HG03571 (cell line): ENCODE data around the gene FBXO47.
"Not testable (repeated sequence)": the region's sequence is repeated elsewhere in the genome, so short reads cannot be mapped to it uniquely, and the experiment has no call there.

Experiments used
- ATAC-seq: cut with Tn5 transposase; IDR thresholded peaks from one replicate; pipeline ENCODE4 v1.9.1; 2021; ENCODE audit not compliant: unreplicated experiment

Gene FBXO47

DNA sequence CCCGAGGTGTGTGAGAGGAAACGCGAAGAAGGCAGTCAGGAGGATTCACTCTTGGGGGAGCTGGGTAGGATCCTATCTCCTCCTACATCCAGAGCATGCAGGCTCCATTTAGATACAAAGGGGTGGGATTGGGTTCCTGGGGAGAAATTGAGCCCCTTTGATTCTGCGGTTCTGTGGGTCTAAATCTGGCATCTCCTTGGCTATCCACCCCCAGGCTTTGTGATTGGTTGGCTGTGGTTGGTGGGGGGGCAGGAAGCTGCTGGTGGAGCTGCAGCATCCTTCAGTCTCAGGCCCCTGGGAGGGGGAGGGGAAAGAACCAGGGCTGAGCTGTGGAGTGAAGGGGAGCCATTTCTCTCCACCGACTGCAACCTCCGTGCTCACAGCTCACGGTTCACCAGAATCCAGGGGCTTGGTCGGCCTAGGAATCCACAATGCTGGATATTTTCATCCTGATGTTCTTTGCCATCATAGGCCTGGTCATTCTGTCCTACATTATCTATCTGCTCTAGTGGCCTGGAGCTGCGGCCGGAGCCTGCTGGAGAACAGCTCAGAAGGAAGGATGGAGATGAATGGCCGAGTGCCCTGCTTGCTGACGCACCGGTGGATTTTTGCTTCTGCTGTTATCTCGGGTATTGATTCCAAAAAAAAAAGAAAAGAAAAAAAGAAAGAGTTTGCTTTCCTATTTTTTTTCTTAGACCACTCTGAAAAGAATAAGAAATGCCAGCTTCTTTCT lies 41.8 kb downstream of the FBXO47 start, which contains the start of gene LASP1NB:
Gene LASP1NB, plus strand, starts transcription at position 352 of the 733 bp plus-strand sequence.
- ATAC-seq, result no peak

- no peak for ATAC-seq
Observed at GRCh38 chr17:38922538-38923297, 44.5 kb downstream of the FBXO47 start.

- ATAC-seq, result no peak
Observed at GRCh38 chr17:38921756-38922411, 45.3 kb downstream of the FBXO47 start.

DNA sequence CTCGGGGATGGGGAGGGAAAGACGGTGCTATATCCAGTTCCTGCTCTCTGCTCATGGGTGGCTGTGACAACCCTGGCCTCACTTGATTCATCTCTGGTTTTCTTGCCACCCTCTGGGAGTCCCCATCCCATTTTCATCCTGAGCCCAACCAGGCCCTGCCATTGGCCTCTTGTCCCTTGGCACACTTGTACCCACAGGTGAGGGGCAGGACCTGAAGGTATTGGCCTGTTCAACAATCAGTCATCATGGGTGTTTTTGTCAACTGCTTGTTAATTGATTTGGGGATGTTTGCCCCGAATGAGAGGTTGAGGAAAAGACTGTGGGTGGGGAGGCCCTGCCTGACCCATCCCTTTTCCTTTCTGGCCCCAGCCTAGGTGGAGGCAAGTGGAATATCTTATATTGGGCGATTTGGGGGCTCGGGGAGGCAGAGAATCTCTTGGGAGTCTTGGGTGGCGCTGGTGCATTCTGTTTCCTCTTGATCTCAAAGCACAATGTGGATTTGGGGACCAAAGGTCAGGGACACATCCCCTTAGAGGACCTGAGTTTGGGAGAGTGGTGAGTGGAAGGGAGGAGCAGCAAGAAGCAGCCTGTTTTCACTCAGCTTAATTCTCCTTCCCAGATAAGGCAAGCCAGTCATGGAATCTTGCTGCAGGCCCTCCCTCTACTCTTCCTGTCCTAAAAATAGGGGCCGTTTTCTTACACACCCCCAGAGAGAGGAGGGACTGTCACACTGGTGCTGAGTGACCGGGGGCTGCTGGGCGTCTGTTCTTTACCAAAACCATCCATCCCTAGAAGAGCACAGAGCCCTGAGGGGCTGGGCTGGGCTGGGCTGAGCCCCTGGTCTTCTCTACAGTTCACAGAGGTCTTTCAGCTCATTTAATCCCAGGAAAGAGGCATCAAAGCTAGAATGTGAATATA lies 46.6 kb downstream of the FBXO47 start:
- no peak for ATAC-seq

- no peak for ATAC-seq
Observed at GRCh38 chr17:38919316-38920078, 47.7 kb downstream of the FBXO47 start.

DNA sequence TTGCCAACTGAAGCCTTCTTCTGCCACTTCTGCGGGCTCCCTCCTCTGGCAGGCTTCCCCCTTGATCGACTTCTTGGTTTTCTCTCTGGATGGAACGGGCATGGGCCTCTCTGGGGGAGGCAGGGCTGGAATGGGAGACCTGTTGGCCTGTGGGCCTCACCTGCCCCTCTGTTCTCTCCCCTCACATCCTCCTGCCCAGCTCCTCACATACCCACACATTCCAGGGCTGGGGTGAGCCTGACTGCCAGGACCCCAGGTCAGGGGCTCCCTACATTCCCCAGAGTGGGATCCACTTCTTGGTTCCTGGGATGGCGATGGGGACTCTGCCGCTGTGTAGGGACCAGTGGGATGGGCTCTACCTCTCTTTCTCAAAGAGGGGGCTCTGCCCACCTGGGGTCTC lies 48.3 kb downstream of the FBXO47 start:
- no peak for ATAC-seq

DNA sequence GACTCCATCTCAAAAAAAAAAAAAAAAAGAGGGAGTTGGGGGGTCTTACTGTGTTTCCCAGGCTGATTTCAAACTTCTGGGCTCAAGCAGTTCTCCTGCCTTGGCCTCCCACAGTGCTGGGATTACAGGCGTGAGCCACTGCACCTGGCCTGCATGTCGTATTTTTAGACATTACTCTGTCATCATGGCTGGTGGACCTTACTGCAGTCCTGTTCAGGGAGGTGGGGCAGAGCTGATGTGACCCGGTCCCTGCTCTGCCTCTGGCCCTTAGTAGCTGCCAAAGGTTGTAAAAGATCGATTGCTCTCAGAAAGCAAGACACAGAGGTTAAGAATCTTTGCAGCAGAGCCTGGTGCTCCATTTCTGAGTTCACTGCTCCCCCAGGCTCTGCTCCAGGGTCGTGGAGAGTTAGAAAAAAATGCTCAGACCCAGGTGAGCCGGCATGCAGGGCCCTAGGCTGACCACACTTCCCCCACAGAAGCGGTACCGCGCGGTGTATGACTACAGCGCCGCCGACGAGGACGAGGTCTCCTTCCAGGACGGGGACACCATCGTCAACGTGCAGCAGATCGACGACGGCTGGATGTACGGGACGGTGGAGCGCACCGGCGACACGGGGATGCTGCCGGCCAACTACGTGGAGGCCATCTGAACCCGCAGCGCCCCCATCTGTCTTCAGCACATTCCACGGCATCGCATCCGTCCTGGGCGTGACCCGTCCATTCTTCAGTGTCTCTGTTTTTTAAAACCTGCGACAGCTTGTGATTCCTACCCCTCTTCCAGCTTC lies 48.9 kb downstream of the FBXO47 start:
- no peak for ATAC-seq

DNA sequence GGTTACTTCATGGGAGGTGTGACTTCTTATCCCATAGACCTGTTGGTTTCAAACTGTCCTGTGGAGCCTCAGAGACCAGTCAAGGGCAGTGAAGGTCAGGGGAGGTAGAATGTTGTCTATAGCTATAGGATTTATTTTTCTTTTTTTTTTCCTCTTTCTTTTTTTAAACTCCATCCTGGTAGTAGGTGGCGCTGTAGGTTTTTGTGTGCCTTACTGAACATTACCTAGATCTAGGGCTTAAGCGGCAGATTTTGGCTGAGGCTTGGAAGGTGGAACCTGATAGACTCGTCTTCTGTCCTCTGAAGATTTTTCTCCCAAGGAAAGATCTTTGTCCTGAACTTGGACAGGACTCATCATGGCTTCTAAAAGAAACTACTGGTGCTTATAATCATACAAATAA lies 49.9 kb downstream of the FBXO47 start:
- ATAC-seq, result no peak

- ATAC-seq, result no peak
Observed at GRCh38 chr17:38916771-38917170, 50.4 kb downstream of the FBXO47 start.

GRCh38 chr17:38915639-38915995 lies 51.6 kb downstream of the FBXO47 start:
- no peak for ATAC-seq

DNA sequence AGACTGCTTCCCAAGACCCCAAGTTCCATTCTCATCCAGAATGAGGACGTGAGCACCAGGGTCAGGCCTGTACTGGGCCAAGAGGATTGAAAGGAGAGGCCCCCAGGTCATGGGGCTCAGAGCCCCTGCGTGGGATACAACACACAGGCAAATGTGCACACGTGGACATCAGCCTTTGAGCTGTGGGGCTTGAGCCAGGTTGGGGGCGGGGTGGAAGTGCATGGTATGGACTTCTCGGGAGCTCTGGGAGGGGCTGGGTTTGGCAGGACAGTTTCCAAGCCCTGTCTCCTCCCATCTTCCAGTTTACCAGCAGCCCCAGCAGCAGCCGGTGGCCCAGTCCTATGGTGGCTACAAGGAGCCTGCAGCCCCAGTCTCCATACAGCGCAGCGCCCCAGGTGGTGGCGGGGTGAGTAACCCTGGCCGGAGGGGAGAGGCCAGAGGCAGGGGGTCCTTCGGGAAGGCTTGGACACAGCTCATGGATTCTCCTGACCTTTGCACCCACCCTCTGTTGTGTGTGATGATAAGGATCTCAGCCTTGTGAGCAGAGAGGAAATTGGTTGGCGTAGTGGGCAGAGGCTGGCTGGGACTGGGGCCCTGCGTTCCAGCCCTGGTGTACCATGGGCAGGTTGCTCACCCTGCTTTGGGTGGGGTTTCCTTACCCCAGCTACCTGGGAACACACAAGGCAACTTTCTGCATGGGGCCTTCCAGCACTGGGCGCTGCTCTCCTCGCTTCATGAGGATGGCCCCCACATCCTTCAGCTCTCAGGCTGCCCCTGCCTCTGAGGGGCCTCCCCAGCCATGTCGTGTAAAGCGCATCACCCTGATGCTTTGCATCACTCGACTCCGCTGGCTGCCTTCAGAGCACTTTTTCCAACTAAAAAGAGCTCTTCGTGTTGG lies 52.2 kb downstream of the FBXO47 start:
- ATAC-seq, result no peak

DNA sequence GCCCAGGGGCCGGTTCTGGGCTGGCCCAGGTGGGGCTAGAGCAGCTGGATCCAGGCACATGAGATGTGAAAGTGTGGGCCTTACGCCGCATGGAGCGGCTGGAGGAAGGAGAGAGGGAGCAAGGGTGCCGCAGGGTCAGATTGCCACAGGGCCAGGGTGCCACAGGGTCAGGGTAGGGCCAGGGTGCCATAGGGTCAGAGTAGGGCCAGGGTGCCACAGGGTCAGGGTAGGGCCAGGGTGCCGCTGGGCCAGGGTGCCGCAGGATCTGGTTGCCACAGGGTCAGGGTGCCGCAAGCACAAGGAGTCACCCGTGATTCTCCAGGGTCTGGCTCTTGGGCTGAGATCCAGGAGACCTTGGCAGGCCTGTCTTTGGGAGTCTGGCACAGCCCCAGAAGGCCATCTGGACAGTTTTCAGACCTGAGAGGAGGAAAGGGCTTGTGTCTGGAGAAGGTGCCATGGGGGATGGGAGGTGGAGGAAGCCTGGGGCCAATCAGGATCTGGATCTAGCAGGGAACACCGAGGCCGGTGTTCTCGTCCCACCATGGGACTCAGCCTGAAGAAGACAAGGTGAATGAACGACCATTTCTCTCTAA lies 54.9 kb downstream of the FBXO47 start:
- ATAC-seq, result no peak

DNA sequence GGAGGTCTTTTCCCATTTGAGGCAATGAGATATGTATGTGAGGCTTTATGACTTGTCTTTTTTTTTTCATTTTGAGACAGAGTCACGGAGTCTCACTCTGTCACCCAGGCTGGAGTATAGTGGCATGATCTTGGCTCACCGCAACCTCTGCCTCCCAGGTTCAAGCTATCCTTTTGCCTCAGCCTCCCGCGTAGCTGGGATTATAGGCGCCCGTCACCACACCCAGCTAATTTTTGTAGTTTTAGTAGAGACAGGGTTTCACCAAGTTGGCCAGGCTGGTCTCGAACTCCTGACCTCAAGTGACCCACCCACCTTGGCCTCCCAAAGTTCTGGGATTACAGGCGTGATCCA lies 55.5 kb downstream of the FBXO47 start:
- not testable (repeated sequence) for ATAC-seq

- no peak for ATAC-seq
Observed at GRCh38 chr17:38911081-38911730, 56.0 kb downstream of the FBXO47 start.

DNA sequence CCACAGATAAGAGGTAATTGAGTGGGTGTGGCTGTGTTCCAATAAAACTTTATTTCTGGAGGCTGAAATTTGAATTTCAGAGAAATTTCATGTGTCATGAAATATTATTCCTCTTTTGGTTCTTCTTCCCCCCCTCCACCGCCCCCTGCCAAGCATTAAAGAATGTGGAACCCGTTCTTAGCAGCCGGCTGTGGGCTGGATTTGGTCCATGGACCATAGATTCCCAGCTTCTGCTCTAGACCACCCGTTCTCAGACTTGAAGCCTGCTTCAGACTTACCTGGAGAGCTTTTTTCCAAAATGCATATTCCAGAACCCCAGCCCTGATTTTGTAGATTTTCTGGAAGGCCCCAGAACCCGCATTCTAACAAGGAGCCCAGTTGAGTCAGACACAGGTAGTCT lies 56.9 kb downstream of the FBXO47 start:
- ATAC-seq, result no peak

- ATAC-seq, result no peak
Observed at GRCh38 chr17:38908676-38909181, 58.5 kb downstream of the FBXO47 start.

DNA sequence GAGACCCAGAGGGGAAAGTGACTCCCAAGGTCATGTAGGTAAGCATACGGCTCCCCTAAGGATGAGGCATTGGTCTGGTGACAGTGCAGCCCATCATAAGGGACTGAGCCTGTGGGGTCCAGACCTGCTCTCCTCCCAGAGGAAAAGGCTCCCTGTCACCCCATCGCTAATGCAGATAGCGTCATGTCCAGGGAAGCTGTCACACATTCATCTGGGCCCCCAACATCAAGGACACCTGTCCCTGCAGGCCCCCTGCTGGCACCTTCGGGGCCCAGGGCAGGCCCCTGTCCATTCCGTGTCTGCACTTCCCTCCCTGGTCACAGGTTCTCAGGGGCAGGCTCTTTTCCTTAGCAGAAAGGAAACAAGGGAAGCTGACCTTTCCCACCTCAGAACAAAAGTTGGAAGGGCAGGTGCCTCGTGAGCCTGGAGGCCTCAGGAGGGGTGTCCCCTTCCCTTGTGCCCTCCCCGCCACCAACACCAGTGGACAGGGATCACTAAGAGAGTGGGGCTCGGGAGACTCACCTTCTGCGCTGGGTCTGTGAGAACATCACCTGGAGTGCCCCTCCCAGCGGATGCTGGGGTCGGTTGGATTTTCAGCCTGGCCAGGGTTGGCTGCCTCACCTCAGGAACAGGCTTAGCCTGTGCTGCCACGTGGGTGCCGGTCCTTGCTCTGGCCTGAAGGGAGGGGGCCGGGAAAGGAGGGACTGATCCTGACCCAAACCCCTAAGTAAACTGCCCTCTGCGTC lies 59.1 kb downstream of the FBXO47 start:
- no peak for ATAC-seq
